GM12878 (cell line): ENCODE data around the gene BCR. TPM values are rescaled to one million over a fixed set of nuclear protein-coding genes. Genes with fewer than 3 reads are reported as not detected.

Experiments
- ATF7 ChIP-seq: fragments of 450-650 bp; IDR thresholded peaks from 2 replicates; pipeline ENCODE4 v1.6.1; 2016; ENCODE audit warnings: low read depth, mild to moderate bottlenecking
- BHLHE40 ChIP-seq, 2 experiments: fragments of 450-650 bp in 1 of 2; IDR thresholded peaks; 2 replicates each; pipeline ENCODE4 v1.6.1; 2011 to 2017; ENCODE audit warnings: low read depth in 2 of 2, borderline replicate concordance in 1 of 2, improper control_type of control experiment in 1 of 2, low read length in 1 of 2, mild to moderate bottlenecking in 1 of 2
- ETV6 ChIP-seq, 2 experiments: fragments of 450-650 bp in 1 of 2; IDR thresholded peaks in 1 of 2; conservative IDR thresholded peaks in 1 of 2; 2 replicates each; pipeline ENCODE4 v1.6.1; 2014; ENCODE audit warnings: antibody characterized with exemption in 1 of 2, borderline replicate concordance in 1 of 2, low read depth in 1 of 2, mild to moderate bottlenecking in 1 of 2, moderate library complexity in 1 of 2
- IKZF1 ChIP-seq: fragments of 450-650 bp; conservative IDR thresholded peaks from 2 replicates; pipeline ENCODE4 v1.6.1; 2017; ENCODE audit warnings: antibody characterized with exemption, mild to moderate bottlenecking
- SKIL ChIP-seq: fragments of 450-650 bp; IDR thresholded peaks from 2 replicates; pipeline ENCODE4 v1.6.1; 2017; ENCODE audit warnings: mild to moderate bottlenecking, low read depth, inconsistent platforms; ENCODE audit not compliant: poor library complexity, severe bottlenecking
- USF1 ChIP-seq: IDR thresholded peaks from 2 replicates; pipeline ENCODE4 v1.6.1; 2011; ENCODE audit warnings: borderline replicate concordance, low read depth, mild to moderate bottlenecking, moderate library complexity, mixed read lengths, low read length; ENCODE audit not compliant: insufficient read depth; ENCODE audit errors: extremely low read length
- ZBTB33 ChIP-seq: fragments of 450-650 bp; IDR thresholded peaks from 2 replicates; pipeline ENCODE4 v1.6.1; 2017; ENCODE audit warnings: mild to moderate bottlenecking
- ZBTB40 ChIP-seq: fragments of 450-650 bp; IDR thresholded peaks from 2 replicates; pipeline ENCODE4 v1.6.1; 2016; ENCODE audit warnings: mild to moderate bottlenecking, moderate library complexity, borderline replicate concordance
- ZNF687 ChIP-seq: fragments of 450-650 bp; IDR thresholded peaks from 2 replicates; pipeline ENCODE4 v1.6.1; 2017; ENCODE audit warnings: mild to moderate bottlenecking, moderate library complexity
- polyA plus RNA-seq, 11 experiments: library from polyadenylated mRNA; depleted of rRNA in 4 of 11; unstranded in 6 of 11; stranded (reverse) in 5 of 11; fragments of >200 nt; fragmentation: Nextera tagmentation in 4 of 11; fragmentation: Illumina TruSeq in 1 of 11; extraction: Ambion mirVana in 4 of 11; extraction: Trizol in 1 of 11; gene quantifications; 1 replicate in 1 of 11; 2 replicates in 10 of 11; pipeline versions ENCODE4 v1.2.1 to v1.2.3, GENCODE V29; 2011 to 2016; ENCODE audit warnings: inconsistent platforms in 2 of 11, missing spikeins in 2 of 11, low read depth in 1 of 11
- total RNA-seq, 4 experiments: library from RNA; depleted of rRNA in 3 of 4; stranded (reverse); fragments of >200 nt in 3 of 4; fragmentation: Illumina TruSeq in 1 of 4; extraction: Trizol in 1 of 4; gene quantifications; 2 replicates each; pipeline versions ENCODE4 v1.2.1 to v1.2.3, GENCODE V29; 2013 to 2021

The BCR gene
- total and polyA plus RNA-seq, 10 of the 15 experiments (the other 5 are each of a cell fraction or from before 2014, with no cell fraction given): 1.7 to 64.7 (median 18.4) TPM

GRCh38 chr22:23137905-23138561 lies 42.3 kb upstream of the BCR start (continued):
- TF ChIP-seq SKIL: peak; percentile 73
- TF ChIP-seq ZBTB33: no peak
- peak; percentile 96 for TF ChIP-seq IKZF1
- TF ChIP-seq ATF7: peak; percentile 69
- peak; percentile 12; the same call in 1 of the 2 replicates for TF ChIP-seq ZBTB40
- no peak for TF ChIP-seq USF1
- peak in 1 of 2 experiments; percentile 87; a peak in 2 of 4 replicates for TF ChIP-seq ETV6 (conservative IDR thresholded peaks at IDR 0.05 in 1 of 2, IDR thresholded peaks at IDR 0.05 in 1 of 2; ENCODE audit: borderline replicate concordance in 1 of 2, low read depth in 1 of 2)
- peak; percentile 95 for TF ChIP-seq ZNF687
- TF ChIP-seq BHLHE40 (IDR thresholded peaks at IDR 0.05; ENCODE audit: borderline replicate concordance in 1 of 2, low read depth in 2 of 2, low read length in 1 of 2): peak in 1 of 2 experiments; percentile 47; a peak in 2 of 4 replicates
- TF ChIP-seq, all 136 proteins: peak for 37
